Tibial artery (tissue), 4 donors: ENCODE data around the gene CDX2.

Source experiments
- DNase-seq, 2 donors: peaks; one replicate each; pipeline ENCODE4 v3.0.0-alpha.2; 2019
- H3K27ac ChIP-seq, 2 donors: fragments of 200-600 bp; sonication (generic) in 1 of 2; 1 replicate in 1 of 2; 2 replicates in 1 of 2; pipeline ENCODE4 v1.5.1; 2018 to 2019; ENCODE audit warnings: mild to moderate bottlenecking in 1 of 2
- H3K27me3 ChIP-seq, 2 donors: fragments of 200-600 bp; sonication (generic) in 1 of 2; one replicate each; pipeline versions ENCODE4 v1.5.1 to v1.6.0; 2016 to 2019
- H3K36me3 ChIP-seq, 3 donors: fragments of 200-600 bp; sonication (generic) in 2 of 3; one replicate each; pipeline ENCODE4 v1.5.1; 2016 to 2019; ENCODE audit warnings: mild to moderate bottlenecking in 2 of 3
- H3K4me1 ChIP-seq, 4 donors: fragments of 200-600 bp; sonication (generic) in 2 of 4; 1 replicate in 3 of 4; 2 replicates in 1 of 4; pipeline ENCODE4 v1.5.1; 2016 to 2019
- H3K4me3 ChIP-seq, 2 donors: fragments of 200-600 bp; sonication (generic) in 1 of 2; 1 replicate in 1 of 2; 2 replicates in 1 of 2; pipeline ENCODE4 v1.5.1; 2018 to 2019; ENCODE audit warnings: mild to moderate bottlenecking in 2 of 2
- H3K9me3 ChIP-seq, 3 donors: fragments of 200-600 bp; sonication (generic) in 1 of 3; one replicate each; pipeline ENCODE4 v1.5.1; 2016 to 2019
- intact Hi-C: fragments of 100-400 bp; cut with DNase I; formaldehyde crosslinking; loops from one replicate; pipeline ENCODE4 v1.15.0; 2023; ENCODE audit warnings: low total_unique reads
- TF ChIP-seq, protein P1 (sequence below), 2 experiments: fragments of 200-600 bp in 1 of 2; fragments of 450-650 bp in 1 of 2; IDR thresholded peaks; one replicate each; pipeline ENCODE4 v1.5.1; 2017 to 2019; ENCODE audit warnings: antibody characterized with exemption in 2 of 2, mild to moderate bottlenecking in 1 of 2, moderate library complexity in 1 of 2

Gene CDX2

DNA sequence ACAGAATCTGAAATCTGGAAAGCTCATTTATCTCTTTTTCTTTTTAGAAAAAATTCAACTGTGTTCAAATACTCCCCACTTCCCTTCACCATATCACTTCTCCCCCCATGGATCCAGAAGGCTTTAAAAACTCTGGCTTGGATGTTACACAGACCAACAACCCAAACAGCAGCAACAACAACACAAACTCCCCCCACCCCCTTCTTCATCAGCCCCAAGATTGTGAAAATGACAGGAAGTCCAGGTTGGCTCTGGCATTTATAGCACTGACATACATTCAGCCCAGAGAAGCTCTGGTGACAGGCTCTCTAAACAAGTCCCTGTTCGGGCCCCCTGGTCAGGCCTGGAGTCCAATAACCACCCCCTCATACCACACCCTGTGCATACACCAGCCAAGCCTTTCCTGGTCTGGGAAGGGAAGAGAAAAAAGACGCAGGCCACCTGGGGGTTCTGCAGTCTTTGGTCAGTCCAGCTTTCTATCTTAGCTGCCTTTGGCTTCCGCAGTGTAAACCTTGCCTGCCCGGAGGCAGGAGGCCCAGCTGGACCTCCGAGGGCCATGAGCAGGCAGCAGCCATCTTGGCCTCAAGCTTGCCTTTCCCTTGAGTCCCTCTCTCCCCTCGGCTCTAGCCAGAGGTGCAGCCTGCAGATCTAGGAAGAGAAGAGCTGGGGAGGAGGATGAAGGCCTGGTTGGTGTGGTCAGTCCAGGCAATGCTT lies 6.8 kb downstream of the CDX2 start:
- intact Hi-C loops: no loop called here
- DNase-seq: no peak
- H3K27me3 ChIP-seq: peaks cover 4 to 91% of the 10 kb centered on the region in 2 donors
- no peaks in the 10 kb centered on the region for H3K36me3 ChIP-seq
- H3K9me3 ChIP-seq: no peaks in the 10 kb centered on the region
- TF ChIP-seq, protein P1, sequence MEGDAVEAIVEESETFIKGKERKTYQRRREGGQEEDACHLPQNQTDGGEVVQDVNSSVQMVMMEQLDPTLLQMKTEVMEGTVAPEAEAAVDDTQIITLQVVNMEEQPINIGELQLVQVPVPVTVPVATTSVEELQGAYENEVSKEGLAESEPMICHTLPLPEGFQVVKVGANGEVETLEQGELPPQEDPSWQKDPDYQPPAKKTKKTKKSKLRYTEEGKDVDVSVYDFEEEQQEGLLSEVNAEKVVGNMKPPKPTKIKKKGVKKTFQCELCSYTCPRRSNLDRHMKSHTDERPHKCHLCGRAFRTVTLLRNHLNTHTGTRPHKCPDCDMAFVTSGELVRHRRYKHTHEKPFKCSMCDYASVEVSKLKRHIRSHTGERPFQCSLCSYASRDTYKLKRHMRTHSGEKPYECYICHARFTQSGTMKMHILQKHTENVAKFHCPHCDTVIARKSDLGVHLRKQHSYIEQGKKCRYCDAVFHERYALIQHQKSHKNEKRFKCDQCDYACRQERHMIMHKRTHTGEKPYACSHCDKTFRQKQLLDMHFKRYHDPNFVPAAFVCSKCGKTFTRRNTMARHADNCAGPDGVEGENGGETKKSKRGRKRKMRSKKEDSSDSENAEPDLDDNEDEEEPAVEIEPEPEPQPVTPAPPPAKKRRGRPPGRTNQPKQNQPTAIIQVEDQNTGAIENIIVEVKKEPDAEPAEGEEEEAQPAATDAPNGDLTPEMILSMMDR (IDR thresholded peaks at IDR 0.05): no peak
- H3K4me3 ChIP-seq: no peak overlapping the region
- no peak overlapping the region for H3K27ac ChIP-seq
- peaks cover 0 to 30% (median 22%) of the 10 kb centered on the region in 4 donors for H3K4me1 ChIP-seq

DNA sequence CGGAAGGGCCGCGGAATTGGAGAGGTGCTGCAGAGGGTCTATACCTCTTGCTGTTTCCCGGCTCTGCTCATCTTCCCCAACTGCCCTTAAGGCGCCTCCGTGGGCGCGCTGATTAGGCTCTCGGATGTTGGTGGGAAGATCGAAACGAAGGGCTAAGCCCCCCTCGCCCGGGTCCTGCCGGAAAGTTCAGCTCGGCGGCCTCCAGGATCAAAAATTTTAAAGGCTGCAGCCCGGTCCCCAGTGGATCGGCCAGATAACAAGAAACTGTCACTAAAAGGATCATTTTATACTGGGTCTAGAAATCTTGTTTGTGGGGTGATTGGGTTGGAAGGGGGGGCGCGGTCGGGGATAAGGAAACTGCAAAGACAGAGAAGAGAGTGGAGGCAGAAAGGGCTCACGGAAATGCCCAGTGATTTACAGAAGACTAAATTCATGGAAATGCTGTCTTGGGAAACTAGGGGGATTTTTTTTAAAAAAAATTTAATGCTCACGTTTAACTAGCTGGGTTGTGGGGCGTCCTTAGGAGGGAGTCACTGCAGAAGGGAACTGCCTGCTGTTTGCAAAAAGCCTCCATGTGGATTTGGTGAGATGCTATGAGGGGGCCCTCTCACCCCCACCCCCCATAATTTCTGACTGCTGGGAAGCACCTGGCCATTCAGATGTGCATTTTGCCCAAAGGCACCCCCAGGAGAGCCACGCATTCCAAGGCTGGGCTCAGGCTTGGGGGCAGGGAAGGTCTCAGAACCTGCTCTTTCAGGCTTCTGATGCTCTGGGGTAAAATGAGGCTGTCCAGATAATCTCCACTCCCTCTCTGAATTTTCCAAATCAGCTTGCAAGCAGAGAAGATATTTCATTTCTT lies 7.7 kb downstream of the CDX2 start:
- Histone ChIP-seq H3K4me1 (peaks cover 0 to 22% (median 15%) of the 10 kb centered on the region in 4 donors), H3K27ac (no peak overlapping the region), H3K4me3 (peak overlapping the region in 1 of 2 donors; percentile 35), H3K27me3 (peaks cover 4 to 90% of the 10 kb centered on the region in 2 donors), H3K9me3 (no peaks in the 10 kb centered on the region), H3K36me3 (no peaks in the 10 kb centered on the region)
- TF ChIP-seq, protein P1 (IDR thresholded peaks at IDR 0.05): no peak
- DNase-seq: no peak
- intact Hi-C loops: no loop called here

DNA sequence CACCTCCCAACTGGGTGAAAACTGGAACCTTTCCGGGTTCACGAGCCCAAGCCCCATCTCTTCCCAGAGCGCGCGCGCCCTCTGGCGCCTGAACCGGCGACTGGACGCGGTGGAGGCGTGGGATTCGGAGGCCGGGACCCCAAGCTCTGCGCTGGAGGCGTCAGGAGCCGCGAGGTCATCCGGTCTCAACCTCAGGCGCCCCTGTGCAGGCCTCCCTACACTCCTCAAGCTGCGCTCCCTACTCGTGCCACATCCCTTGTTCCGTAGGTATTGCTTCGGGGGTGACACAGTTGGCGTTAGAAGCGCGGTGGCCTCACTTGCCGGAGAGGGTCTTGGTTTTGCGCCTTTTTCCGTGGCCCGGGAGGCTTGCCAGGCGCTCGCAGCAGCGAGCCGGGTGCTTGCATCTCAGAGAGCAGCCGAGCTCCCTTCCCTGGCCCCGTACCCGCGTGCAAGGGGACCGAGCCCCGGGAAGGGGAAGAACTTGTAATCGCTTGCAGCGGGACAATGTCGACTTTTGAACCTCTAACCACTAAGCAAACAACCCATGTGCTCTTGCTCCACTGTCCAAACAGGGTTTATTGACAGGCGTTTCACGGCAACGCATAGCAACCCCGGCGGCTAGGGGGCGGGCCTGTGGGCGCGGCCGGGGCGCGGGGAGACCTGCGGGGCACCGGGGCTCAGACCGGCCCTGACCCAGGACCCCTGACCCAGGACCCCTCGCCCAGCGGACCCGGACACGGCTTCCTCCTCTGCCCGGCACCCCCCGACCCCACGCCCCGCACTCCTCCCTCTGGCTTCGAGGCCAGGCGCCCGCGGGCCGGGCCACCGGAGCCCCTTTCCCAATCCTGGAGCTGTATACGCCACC lies 8.5 kb downstream of the CDX2 start:
- Histone ChIP-seq H3K9me3 (no peaks in the 10 kb centered on the region), H3K27me3 (peaks cover 4 to 88% of the 10 kb centered on the region in 2 donors), H3K27ac (no peak overlapping the region), H3K36me3 (no peaks in the 10 kb centered on the region), H3K4me1 (peaks cover 0 to 16% (median 13%) of the 10 kb centered on the region in 4 donors), H3K4me3 (peak overlapping the region; percentile 6 to 35)
- DNase-seq: no peak
- TF ChIP-seq, protein P1 (IDR thresholded peaks at IDR 0.05): no peak
- intact Hi-C loops: no loop called here

DNA sequence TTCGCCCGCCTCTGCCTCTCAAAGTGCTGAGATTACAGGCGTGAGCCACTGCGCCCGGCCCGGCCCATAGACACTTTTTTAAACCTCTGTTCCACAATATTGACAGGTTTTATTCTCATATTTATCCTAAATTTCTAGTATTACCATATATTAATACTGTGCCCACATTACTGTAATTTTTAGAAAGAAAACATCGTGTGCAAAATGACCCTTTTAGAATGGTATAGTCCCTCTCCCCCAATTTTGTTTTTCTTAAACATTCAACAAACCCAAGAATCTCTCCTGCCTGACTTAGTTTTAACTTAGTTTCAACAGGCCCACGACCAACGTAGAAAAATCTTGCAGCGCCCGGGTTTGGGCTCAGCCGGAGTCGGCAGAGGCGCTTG lies 9.1 kb downstream of the CDX2 start:
- peaks cover 4 to 88% of the 10 kb centered on the region in 2 donors for H3K27me3 ChIP-seq
- H3K4me3 ChIP-seq: peak overlapping the region in 1 of 2 donors; percentile 35
- TF ChIP-seq, protein P1 (IDR thresholded peaks at IDR 0.05): no peak
- no peaks in the 10 kb centered on the region for H3K9me3 ChIP-seq
- H3K27ac ChIP-seq: no peak overlapping the region
- DNase-seq: no peak
- H3K36me3 ChIP-seq: no peaks in the 10 kb centered on the region
- H3K4me1 ChIP-seq: peaks cover 0 to 16% (median 12%) of the 10 kb centered on the region in 4 donors
- intact Hi-C loops: no loop called here

DNA sequence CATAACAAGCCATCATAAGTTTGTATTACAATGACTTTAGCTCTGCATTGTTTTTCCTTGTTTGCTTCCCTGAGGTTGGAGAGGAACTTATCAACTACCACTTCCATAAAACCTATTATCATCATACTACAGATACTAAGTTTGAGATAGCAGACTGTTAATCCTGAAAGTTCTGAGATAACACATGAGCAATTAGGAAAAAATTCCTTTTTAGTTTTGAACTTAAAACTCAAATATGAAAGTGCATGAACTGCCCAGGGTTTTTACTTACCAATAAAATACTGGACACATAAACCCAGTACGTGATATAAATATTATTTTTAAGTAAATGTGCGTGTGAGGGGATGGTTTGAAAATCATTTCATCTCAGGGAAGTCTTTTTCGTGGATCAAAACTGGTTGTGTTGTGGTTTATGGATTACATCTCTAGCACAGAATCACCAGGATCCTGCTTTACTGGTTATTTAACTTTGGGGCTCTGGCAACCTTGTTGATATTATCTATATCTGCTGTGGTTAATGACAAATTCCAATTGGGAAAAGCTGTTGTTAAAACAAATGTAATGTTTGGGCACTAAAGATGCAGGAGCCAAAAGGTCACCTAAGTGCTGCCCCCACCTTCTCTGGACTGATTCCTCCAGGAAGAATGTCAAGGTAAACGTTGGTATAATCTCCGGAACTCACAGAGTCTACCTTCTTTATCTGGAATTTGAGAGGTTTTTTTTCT lies 12.4 kb downstream of the CDX2 start:
- intact Hi-C loops: no loop called here
- TF ChIP-seq, protein P1 (IDR thresholded peaks at IDR 0.05): no peak

More for the DNA sequence above, 12.4 kb downstream of the CDX2 start:
- DNase-seq: no peak
- Histone ChIP-seq H3K9me3 (no peaks in the 10 kb centered on the region), H3K36me3 (no peaks in the 10 kb centered on the region), H3K27me3 (peaks cover 4 to 90% of the 10 kb centered on the region in 2 donors), H3K27ac (no peak overlapping the region), H3K4me3 (no peak overlapping the region), H3K4me1 (peaks cover 0 to 31% (median 27%) of the 10 kb centered on the region in 4 donors)
